Measurements from ENCODE around the gene PHF24. TPM values are rescaled to one million over a fixed set of nuclear protein-coding genes. Genes with fewer than 3 reads are reported as not detected.
"Not testable (repeated sequence)": the region's sequence is repeated elsewhere in the genome, so short reads cannot be mapped to it uniquely, and the experiment has no call there.

PHF24 gene
- under 1 TPM; 0.32 to 0.47 TPM for total RNA-seq
- long read RNA-seq, result 0 reads

DNA sequence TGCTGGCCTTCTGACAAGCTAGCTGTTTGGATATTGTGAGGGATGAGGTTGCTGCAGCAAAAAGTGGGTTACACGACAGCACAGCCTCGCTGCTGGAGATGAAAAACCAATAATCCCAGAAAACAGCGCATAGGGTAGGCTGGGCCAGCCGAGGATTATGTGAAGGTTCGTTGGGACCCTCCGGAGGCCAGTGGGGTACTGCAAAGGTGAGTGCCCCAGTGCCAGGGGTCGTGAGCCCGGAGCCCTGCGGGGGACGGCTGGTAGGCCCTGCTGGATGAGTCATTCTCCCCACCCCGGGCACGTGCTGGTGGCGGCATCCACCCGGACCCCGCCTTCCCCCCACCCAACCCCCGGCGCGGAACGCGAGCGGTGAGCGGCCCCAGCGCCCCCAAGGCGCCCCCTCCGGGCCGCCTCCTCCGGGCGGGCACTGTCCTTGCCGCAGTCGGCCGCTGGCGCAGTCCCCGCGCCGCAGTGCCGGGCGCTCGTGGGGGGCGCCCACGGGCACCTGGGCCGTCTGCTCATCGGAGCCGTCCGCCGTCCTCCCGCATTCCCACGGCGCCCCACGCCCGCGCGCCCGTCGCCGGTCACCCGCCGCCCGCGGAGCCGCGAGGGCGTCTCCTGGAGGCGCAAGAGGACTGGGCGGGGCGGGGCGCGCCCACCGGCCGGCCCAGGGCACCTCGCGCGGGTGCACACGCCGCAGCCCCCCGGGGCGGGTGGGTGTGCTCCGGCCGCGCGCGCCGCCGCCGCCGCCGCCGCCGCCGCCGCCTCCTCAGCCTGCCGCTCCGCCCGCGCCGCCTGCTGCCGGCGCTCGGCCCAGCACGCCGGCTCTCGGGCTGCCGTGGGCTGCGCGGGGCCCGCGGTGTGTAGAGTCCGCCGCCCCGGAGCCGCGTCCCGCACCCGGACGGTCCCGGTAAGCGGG is at the start of gene PHF24:
Gene PHF24, plus strand, starts transcription at position 794 of the 919 bp plus-strand sequence. CDS start 13,014 bp downstream, outside the sequence.
- intact Hi-C loops (cut with DNase I), result no loop called here
- DNase-seq, result no peak
- ATAC-seq, result peak; percentile 79 to 81

DNA sequence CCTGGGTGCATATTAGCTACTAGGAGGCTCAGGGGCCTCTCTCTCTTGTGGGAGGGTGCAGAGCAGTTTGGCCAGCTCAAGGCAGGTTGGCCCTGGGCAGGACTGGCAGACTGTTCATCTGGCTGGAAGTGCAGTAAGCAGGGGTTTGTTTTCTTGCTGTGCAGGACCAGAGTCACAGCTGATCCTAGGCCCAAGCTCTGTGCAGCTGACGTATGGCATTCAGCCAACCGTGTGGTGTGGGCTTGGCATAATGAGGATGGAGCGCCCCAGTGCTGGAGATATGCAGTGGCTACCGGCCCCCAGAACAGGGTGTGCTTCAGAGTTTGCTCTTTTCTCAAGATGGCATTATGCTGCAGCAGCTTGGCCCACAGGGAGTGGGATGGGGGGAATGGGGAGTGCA is 31.0 kb upstream of the PHF24 start:
- DNase-seq (no peak), ATAC-seq (no peak)
- intact Hi-C loops (cut with DNase I), result no loop called here

- no peak for ATAC-seq
- intact Hi-C loops (cut with DNase I), result no loop called here
Observed at GRCh38 chr9:34928921-34929320, 29.2 kb upstream of the PHF24 start.

DNA sequence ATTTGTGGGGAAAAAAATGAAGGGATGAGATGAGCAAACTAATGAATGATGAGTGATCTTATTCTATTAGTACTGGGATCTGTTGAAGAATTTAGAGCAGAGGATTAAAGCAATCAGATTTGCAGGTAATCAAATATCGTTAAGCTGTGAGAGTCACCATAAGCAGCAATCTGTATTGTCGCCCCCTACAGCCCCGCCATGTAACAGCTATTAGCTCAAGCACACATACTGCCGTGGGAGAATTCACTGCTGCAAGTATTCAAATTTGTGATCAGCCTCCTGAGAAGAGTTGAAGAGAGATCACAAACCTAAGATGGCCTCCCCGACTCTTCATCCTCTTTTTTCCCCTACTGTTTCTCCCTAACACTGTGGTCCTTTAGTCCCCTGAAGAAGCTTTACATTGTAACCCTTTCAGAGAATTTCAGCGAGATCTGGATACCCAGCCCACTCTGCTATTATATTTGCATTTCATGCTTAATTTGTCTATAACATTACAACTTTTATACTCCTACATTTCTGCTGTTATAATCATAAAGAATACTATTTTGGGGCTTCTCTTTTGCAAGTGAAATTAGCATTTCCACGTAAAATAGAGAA is 28.5 kb upstream of the PHF24 start:
- ATAC-seq, result no peak

More at GRCh38 chr9:34928921-34929320, 29.2 kb upstream of the PHF24 start:
- DNase-seq, result no peak

DNA sequence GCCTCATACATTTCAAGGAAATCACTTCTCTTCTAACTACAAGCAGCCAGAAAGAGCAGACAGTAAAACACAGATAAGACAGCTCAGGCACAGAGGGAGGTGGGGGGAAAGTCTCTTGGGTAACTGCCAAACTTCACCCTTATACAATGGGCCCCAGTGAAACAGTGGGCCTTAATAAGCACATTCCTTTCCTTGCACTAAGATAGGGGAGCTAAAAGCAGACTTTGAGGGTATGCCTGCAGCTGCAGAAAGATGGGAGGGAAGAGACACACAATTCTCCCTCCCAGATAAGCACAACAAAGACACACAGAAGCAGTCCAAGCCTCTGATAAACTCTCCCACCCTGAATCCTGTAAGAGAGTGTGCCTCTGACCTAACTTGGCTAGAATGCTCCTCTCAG is 18.1 kb upstream of the PHF24 start:
- intact Hi-C loops (cut with DNase I); DNase-seq: not testable (repeated sequence)
- ATAC-seq, result peak in 1 of 2 donors; percentile 23

More for the DNA sequence above, 28.5 kb upstream of the PHF24 start:
- no peak for DNase-seq
- intact Hi-C loops (cut with DNase I), result no loop called here

- ATAC-seq (no peak), DNase-seq (no peak)
- intact Hi-C loops (cut with DNase I), result no loop called here
Observed at GRCh38 chr9:34948451-34948850, 9.6 kb upstream of the PHF24 start.

- intact Hi-C loops (cut with DNase I), result no loop called here
- no peak for DNase-seq
- no peak for ATAC-seq
Observed at GRCh38 chr9:34954225-34954624, 3.9 kb upstream of the PHF24 start.

GRCh38 chr9:34956066-34956465 is 2.0 kb upstream of the PHF24 start:
- DNase-seq; intact Hi-C loops (cut with DNase I); ATAC-seq: not testable (repeated sequence)

DNA sequence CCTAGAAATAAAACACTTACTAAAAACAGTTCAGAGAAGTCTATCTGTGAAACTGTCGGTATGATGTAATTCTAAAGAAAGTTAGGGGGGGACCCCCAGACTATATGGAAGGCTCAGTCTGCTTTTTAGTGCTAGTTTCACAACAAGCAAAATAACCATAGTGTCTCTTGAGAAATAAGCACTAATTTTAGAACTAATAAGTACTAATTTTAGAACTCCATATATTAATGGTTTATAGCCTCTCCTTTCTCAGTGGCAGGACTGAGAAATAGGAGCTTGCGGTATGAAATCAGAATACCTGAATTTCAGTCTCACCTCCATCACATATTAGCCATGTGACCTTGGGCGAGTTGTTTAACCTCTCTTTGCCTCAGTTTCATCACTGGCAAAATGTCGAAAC is 1.4 kb upstream of the PHF24 start:
- DNase-seq, result no peak
- ATAC-seq, result no peak
- intact Hi-C loops (cut with DNase I), result no loop called here

- ATAC-seq (no peak), DNase-seq (no peak)
- intact Hi-C loops (cut with DNase I), result no loop called here
Observed at GRCh38 chr9:34958411-34958982, 412 bp downstream of the PHF24 start.

- intact Hi-C loops (cut with DNase I), result no loop called here
- ATAC-seq (no peak), DNase-seq (no peak)
Observed at GRCh38 chr9:34959461-34959860, 1.4 kb downstream of the PHF24 start.

DNA sequence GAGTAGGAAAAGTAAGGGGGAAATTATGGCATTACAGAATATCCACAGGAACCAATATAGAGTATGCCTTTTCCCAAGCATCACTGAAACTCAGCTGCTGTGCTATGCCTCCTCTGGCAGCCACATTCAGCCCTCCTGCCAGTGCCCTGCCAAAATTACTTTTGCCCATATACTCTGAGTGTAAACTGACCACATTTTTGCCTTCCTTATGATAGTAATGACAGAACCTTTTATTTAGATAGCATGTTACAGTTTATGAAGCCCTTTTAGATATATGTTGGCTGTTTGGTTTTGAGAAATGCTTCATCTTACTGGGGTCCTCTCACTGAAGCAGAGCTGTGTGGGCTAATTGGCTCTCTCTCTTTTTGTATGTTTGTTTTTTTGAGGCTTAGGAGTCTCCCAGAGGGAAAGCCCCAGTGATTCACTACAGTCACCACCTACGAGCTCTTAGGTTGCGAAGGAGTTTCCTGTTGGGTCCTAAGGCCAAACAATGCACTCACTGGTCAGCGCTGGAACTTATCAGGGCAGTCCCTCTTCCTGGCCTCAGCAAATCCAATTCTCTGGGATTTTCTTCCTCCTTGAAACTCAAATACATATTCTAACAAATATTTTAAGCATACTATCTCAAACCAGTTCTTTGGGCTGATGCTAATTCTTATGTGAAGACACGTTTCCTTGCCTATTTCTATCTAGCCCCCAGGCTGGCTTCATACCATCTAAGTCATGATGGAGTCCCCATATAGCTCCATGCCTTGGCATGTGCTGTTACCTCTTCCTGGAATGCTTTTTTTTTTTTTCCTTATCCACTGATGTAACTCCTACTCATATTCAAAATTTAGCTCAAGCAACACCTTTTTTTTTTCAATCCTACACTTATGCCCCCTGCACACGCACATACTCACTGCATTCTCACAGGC is 3.7 kb downstream of the PHF24 start:
- DNase-seq, result no peak
- ATAC-seq, result peak in 1 of 2 donors; percentile 91
- intact Hi-C loops (cut with DNase I), result no loop called here

DNA sequence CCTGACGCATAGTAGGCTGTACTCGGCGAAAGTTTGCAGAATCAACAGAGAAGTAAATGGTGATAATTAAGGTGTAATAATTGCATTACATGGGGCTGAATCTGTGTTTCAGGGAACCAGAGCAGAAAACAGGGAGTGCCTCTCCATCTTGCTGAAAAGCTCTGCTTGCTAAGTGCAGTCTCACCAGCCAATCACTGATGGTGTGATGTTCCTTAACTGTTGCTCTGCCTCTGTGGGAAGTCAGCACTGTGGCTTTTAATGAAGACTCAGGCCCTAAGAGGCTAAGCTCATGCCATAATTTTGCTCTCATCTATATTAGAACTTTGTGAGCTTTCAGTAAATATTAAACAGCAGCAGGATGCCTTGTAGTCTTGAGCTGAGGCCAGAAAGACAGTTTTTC is 4.5 kb downstream of the PHF24 start:
- ATAC-seq (no peak), DNase-seq (no peak)
- intact Hi-C loops (cut with DNase I), result no loop called here

GRCh38 chr9:34963552-34963951 is 5.5 kb downstream of the PHF24 start:
- DNase-seq, result no peak
- intact Hi-C loops (cut with DNase I), result no loop called here
- ATAC-seq, result no peak

- no peak for ATAC-seq
- intact Hi-C loops (cut with DNase I), result no loop called here
- no peak for DNase-seq
Observed at GRCh38 chr9:34964458-34964857, 6.4 kb downstream of the PHF24 start.

DNA sequence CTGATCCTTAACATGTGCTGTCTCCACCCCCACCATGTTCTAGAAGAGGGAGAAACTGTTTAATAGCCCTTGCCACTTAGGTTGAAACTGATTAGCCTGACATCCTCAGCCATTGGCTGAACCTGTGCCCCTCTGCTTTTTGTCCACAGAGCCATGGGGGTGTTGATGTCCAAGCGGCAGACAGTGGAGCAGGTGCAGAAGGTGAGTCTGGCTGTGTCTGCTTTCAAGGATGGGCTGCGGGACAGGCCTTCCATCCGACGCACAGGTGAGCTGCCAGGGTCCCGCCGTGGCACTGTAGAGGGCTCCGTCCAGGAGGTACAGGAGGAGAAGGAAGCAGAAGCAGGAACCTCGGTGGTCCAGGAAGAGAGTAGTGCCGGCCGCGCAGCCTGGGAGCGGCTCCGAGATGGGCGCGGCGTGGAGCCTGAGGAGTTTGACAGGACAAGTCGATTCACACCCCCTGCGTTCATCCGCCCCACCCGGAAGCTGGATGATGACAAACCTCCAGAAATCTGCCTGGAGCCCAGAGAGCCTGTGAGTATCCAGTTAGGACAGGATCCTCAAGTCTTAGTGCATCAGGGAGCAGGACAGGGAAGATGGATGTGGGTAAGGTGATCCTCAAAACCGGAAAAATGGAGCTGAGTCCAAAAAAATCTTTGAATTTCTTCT is 13.2 kb downstream of the PHF24 start:
- DNase-seq (no peak), ATAC-seq (no peak)
- intact Hi-C loops (cut with DNase I), result no loop called here

DNA sequence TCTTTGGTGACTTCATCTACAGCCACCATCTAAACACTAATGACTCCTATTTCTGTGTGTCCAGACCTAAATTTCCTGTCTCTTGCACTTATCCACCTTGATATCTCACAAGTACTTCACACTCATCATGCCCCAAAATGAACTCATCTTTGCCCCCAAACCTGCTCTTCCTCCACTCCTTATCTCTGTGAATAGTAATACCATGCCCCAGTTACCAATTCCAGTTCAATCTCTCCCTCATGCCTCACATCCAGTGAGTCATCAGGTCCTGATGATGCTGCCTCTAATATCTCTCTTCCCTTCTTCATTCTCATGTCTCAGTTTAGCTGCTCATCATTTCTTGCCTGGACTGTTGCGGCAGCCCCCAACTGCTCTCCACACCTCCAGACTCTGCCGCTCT is 16.6 kb downstream of the PHF24 start:
- DNase-seq (no peak), ATAC-seq (no peak)
- intact Hi-C loops (cut with DNase I), result no loop called here

- intact Hi-C loops (cut with DNase I), result no loop called here
- ATAC-seq, result no peak
- no peak for DNase-seq
Observed at GRCh38 chr9:34976441-34976840, 18.4 kb downstream of the PHF24 start.

- DNase-seq, result no peak
- no peak for ATAC-seq
- intact Hi-C loops (cut with DNase I), result no loop called here
Observed at GRCh38 chr9:34976992-34977391, 18.9 kb downstream of the PHF24 start.
